Measurements from ENCODE around the gene PCBP4.

The PCBP4 gene

GRCh38 chr3:51947215-51947900 is 19.9 kb downstream of the PCBP4 start:
- no peak for TF ChIP-seq TAF1 (IDR thresholded peaks at IDR 0.05; ENCODE audit: borderline replicate concordance, low read depth, low read length)
- DNase-seq (ENCODE audit: insufficient read length) (no peak), FAIRE-seq (no peak)

GRCh38 chr3:51946796-51947195 is 20.5 kb downstream of the PCBP4 start:
- no peak for TF ChIP-seq TAF1 (IDR thresholded peaks at IDR 0.05; ENCODE audit: borderline replicate concordance, low read depth, low read length)
- no peak for TF ChIP-seq POLR2AphosphoS5 (IDR thresholded peaks at IDR 0.05; ENCODE audit: low read depth, low read length)
- no peak for TF ChIP-seq POLR2A (IDR thresholded peaks at IDR 0.05; ENCODE audit: low read depth, low read length)
- DNase-seq (ENCODE audit: insufficient read length) (no peak), FAIRE-seq (no peak)

GRCh38 chr3:51945926-51946705 is 21.1 kb downstream of the PCBP4 start:
- no peak for DNase-seq (ENCODE audit: insufficient read length)
- no peak for FAIRE-seq
- TF ChIP-seq POLR2AphosphoS5 (IDR thresholded peaks at IDR 0.05; ENCODE audit: low read depth, low read length) (no peak), TAF1 (IDR thresholded peaks at IDR 0.05; ENCODE audit: borderline replicate concordance, low read depth, low read length) (no peak), POLR2A (IDR thresholded peaks at IDR 0.05; ENCODE audit: low read depth, low read length) (no peak)

GRCh38 chr3:51945031-51945840 is 22.0 kb downstream of the PCBP4 start:
- FAIRE-seq (no peak), DNase-seq (ENCODE audit: insufficient read length) (no peak)
- TF ChIP-seq POLR2AphosphoS5 (IDR thresholded peaks at IDR 0.05; ENCODE audit: low read depth, low read length) (no peak), TAF1 (IDR thresholded peaks at IDR 0.05; ENCODE audit: borderline replicate concordance, low read depth, low read length) (no peak), POLR2A (IDR thresholded peaks at IDR 0.05; ENCODE audit: low read depth, low read length) (no peak)

- no peak for DNase-seq (ENCODE audit: insufficient read length)
- no peak for FAIRE-seq
- TF ChIP-seq POLR2A (IDR thresholded peaks at IDR 0.05; ENCODE audit: low read depth, low read length) (no peak), POLR2AphosphoS5 (IDR thresholded peaks at IDR 0.05; ENCODE audit: low read depth, low read length) (no peak), TAF1 (IDR thresholded peaks at IDR 0.05; ENCODE audit: borderline replicate concordance, low read depth, low read length) (no peak)
Measured at GRCh38 chr3:51944451-51945021, 22.7 kb downstream of the PCBP4 start.

- FAIRE-seq (no peak), DNase-seq (ENCODE audit: insufficient read length) (peak; percentile 20)
- TF ChIP-seq POLR2A (IDR thresholded peaks at IDR 0.05; ENCODE audit: low read depth, low read length) (no peak), TAF1 (IDR thresholded peaks at IDR 0.05; ENCODE audit: borderline replicate concordance, low read depth, low read length) (no peak), POLR2AphosphoS5 (IDR thresholded peaks at IDR 0.05; ENCODE audit: low read depth, low read length) (no peak)
Measured at GRCh38 chr3:51943451-51944391, 23.5 kb downstream of the PCBP4 start.

- FAIRE-seq, result peak; percentile 91
- DNase-seq (ENCODE audit: insufficient read length), result peak; percentile 98
- TF ChIP-seq POLR2A (IDR thresholded peaks at IDR 0.05; ENCODE audit: low read depth, low read length) (no peak), POLR2AphosphoS5 (IDR thresholded peaks at IDR 0.05; ENCODE audit: low read depth, low read length) (no peak), TAF1 (IDR thresholded peaks at IDR 0.05; ENCODE audit: borderline replicate concordance, low read depth, low read length) (no peak)
Measured at GRCh38 chr3:51942603-51943450, 24.4 kb downstream of the PCBP4 start.

GRCh38 chr3:51941798-51942602 is 25.3 kb downstream of the PCBP4 start, which contains the start of the genes PARP3 and RRP9:
Gene PARP3, plus strand, starts transcription at chr3:51942363. Its CDS starts 993 bp downstream, at chr3:51943356.
Gene RRP9, minus strand, starts transcription at chr3:51941904. Its CDS starts 37 bp downstream, at chr3:51941867.
- FAIRE-seq (peak; percentile 99), DNase-seq (ENCODE audit: insufficient read length) (peak; percentile 99)
- TF ChIP-seq TAF1 (IDR thresholded peaks at IDR 0.05; ENCODE audit: borderline replicate concordance, low read depth, low read length), result peak; percentile 64; the same call in 1 of the 2 replicates
- peak; percentile 62 for TF ChIP-seq POLR2AphosphoS5 (IDR thresholded peaks at IDR 0.05; ENCODE audit: low read depth, low read length)
- TF ChIP-seq POLR2A (IDR thresholded peaks at IDR 0.05; ENCODE audit: low read depth, low read length), result peak; percentile 72; the same call in 1 of the 2 replicates

GRCh38 chr3:51941463-51941797 is 25.8 kb downstream of the PCBP4 start:
- TF ChIP-seq POLR2A (IDR thresholded peaks at IDR 0.05; ENCODE audit: low read depth, low read length), result no peak
- no peak for TF ChIP-seq TAF1 (IDR thresholded peaks at IDR 0.05; ENCODE audit: borderline replicate concordance, low read depth, low read length)
- TF ChIP-seq POLR2AphosphoS5 (IDR thresholded peaks at IDR 0.05; ENCODE audit: low read depth, low read length), result no peak
- DNase-seq (ENCODE audit: insufficient read length) (no peak), FAIRE-seq (no peak)
